GM18511 (cell line): ENCODE measurements around the gene ANKRD33.

Experiments
- ATAC-seq: cut with Tn5 transposase; IDR thresholded peaks from one replicate; pipeline ENCODE4 v1.9.1; 2021; ENCODE audit warnings: mild to moderate bottlenecking, moderate library complexity; ENCODE audit not compliant: unreplicated experiment

Gene ANKRD33

DNA sequence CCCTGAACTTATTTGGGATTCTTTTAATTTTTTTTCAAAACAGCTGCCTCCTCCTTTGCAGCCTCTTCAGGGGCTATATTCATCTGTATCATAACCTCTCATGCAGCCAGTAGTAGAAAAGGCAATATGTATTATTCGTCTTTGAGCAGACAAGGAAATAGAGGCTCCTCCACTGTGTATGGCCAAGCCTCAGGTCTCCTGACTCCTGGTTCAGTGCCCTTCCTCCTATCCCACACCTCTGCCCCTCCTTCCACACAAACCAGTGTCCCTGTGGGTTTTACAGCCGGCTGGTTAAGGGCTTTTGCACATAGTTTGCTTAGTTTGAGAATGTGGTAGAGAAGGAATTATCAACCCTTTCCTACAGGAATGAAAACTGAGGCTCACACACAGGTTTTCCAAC is 10.6 kb downstream of the ANKRD33 start:
- ATAC-seq, result no peak

DNA sequence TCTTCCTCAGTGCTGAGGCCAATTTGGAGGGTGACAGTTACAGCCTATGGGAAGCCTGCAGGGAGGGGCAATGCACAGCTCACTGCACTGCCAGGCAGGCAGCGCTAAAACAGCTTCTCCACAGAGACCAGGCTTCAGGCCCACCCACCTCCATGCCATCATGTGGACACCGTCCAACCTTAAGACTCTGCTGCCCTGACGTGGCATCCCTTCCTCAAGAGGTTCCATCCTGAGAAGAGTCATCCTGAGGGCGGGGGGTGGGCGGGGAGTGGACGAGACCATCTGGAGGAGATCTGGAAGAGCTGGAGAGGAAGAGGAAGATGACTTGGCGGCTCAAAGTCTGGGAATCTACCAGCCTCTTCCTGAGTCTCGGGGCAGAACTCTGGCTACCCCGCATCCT is 11.0 kb downstream of the ANKRD33 start:
- ATAC-seq, result no peak

DNA sequence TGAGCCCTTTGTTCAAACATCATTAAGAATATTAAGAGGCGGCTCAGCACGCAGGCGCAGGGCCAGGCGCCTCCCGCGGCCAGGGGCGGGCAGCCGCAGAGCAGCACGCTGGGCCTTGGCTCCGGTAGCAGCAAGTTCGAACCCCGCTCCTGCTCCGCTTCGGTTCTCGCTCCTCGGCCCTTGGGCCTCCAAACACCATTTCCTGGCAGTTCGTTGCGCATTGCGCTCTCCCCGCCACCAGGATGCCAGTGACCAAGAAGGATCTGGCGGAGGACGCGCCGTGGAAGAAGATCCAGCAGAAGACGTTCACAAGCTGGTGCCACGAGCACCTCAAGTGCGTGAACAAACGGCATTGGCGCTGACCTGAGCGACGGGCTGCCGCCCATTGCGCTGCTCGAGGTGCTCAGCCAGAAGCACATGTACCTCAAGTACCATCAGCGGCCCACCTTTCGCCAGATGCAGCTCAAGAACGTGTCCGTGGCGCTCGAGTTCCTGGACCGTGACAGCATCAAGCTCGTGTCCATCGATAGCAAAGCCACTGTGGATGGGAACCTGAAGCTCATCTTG is 12.5 kb downstream of the ANKRD33 start:
- ATAC-seq, result no peak

DNA sequence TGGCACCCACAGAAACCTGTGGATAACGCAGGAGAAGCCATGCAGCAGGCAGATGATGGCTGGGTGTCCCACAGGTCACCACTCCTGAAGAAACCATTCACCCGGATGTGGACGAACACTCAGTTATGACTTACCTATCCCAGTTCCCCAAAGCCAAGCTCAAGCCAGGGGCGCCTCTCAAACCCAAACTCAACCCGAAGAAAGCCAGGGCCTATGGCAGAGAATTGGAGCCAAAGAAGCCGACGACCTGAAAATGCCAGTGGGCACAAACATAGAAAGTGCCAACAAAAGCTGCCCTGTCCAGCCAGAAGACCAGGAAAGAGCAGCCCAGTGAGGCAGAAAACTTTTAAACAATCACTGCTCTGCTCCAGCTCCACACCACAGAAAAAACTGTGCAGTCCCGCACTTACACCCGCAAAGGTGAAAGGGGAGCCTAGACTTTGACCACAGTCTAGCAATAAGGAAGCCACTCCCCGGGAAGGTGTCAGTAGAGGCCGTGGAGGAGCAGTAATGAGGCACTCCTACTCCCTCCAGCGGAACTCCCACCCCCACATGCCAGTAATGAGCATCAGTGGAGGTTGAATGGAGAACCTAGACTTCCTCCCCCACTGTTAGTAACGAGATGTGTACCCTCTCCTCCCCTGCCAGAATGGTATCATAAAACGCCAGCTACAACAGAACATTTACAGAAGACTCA is 13.4 kb downstream of the ANKRD33 start:
- no peak for ATAC-seq

DNA sequence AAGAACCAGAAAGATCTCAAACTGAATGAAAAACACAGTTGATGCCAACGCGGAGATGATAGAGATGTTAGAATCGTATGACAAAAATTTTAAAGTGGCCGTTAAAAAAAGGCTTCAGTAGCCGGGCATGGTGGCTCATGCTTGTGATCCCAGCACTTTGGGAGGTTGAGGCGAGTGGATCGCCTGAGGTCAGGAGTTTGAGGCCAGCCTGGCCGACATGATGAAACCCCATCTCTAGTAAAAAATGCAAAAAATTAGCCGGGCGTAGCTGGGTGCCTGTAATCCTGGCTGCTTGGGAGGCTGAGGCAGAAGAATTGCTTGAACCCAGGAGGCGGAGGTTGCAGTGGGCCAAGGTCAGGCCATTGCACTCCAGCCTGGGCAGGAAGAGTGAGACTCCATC is 14.0 kb downstream of the ANKRD33 start:
- no peak for ATAC-seq

DNA sequence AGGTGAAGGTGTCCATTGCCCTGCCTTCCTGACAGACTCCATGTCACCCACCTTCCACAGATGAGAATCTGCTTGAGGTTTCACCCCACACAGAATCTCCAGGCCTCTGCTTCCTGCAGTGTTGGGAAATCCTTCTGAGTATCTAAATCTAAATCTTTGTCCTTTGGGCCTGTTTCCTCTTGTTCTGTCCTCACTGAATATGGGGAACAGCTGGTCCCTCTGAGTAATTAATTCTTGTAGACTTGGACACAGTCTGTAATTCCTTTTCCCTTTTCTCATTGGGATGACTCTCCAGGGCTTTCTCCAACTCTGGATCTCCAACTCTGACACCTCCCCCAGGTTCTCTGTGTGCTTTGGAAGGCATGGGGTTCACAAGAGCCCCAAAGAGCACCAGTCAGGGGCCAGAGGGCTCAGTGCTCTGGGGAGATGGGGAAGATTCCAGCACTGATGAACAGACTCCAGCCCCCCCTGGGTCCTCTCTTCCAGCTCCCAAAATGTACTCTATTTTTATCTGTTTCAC is 17.1 kb downstream of the ANKRD33 start:
- ATAC-seq, result no peak

DNA sequence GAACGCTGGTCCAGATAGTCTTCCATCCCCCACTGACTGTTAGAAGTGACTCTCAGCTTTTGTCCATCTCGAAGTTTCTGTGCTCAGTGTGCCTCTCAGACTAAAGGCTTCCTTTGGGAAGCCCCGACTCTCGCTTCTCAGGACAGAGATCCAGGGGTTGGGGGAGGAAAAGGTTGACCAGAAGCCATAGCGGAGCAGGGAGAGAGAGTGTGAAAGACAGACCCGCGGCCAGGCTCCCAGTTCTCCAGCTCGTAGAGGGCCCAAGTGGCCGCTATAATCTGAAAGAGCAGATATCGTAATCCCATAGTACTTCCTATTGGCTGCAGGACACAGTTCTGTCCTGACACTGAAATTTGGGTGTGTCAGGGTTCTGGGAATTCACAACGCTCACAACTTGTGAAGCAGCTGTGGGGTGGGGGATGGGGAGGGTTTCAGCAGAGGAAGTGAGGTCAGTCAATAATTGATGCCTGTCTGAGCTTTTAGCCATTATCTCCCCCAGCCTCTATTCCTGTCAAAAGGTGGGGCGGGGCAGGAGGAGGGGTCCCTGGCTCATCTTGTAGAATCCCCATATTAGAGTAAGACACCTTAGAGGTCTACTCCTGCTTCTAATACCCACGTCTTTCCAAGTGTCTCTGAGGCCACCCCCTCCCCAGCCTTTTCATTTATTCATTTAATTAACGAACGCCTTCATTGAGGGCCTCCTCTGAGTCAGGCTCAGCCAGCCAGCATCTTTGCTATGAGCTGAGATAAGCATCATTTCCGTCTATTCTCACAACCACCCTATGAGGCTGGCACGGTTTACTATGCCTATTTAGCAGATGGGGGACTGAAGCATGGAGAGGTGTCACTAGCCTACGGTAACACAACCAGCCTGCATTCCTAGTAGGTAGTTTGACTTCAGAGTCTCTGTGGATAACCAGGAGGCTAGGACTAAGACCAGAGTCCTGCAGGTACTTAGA is 17.8 kb downstream of the ANKRD33 start:
- ATAC-seq, result no peak

DNA sequence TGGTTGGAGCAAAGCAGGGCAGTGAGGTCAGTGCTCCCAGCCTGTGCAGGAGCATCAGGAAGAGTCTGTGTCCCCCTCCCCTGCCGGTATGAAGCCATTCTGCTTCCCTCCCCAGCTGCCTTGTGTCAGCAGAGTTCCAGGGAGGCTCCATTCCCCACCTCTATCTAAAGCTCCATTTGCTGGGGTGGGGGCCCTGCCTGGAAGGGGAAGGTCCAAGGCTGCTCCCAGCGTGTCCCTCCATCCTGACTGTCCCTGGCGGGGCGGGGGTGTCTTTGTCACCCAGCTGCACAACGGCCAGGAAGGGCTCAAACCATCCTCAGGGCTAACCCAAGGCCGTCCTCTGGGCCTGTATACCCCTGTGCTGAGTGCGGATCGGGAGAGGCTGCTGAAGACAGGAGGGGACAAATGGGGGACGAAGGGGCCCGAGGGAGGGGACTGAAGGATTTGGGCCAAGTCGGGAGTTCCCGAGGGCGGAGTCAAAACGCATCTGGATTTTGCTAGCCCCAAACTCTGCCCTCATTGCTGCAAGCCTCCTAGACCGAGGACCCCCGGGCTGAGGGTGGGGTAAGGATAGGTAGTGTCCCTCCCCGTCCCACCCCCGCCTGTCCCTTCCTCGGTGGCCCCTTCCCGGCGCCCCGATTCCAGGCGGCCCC is 18.7 kb downstream of the ANKRD33 start:
- no peak for ATAC-seq

DNA sequence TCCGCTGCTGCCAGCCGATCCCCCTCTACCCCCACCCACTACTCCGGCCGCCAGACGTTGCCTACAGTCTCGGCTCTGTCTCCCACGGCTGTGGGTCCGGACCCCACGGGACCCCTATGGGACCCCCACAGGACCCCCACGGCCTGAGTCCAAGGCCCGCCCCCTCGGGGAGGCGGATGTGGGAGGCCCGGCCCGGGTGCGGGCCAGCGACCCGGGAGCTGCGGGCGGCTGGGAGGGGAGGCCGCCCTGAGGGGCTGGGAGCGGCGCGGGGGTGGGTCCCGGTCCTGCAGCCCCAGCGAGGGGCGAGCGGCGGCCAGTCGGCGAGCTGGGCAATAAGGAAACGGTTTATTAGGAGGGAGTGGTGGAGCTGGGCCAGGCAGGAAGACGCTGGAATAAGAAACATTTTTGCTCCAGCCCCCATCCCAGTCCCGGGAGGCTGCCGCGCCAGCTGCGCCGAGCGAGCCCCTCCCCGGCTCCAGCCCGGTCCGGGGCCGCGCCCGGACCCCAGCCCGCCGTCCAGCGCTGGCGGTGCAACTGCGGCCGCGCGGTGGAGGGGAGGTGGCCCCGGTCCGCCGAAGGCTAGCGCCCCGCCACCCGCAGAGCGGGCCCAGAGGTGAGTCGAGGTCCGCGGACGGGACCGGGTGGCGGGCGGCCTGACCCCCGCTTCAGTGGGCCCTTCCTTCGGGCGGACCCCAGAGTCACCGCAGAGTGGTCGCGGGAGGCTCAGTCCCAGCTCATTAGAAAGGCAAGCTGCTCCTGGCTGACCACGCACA is 19.4 kb downstream of the ANKRD33 start, which contains the start of gene ACVRL1:
TSS of gene ACVRL1 (plus strand) at position 422 of the 773 bp plus-strand sequence. CDS start 4,971 bp downstream, outside the sequence.
- no peak for ATAC-seq

DNA sequence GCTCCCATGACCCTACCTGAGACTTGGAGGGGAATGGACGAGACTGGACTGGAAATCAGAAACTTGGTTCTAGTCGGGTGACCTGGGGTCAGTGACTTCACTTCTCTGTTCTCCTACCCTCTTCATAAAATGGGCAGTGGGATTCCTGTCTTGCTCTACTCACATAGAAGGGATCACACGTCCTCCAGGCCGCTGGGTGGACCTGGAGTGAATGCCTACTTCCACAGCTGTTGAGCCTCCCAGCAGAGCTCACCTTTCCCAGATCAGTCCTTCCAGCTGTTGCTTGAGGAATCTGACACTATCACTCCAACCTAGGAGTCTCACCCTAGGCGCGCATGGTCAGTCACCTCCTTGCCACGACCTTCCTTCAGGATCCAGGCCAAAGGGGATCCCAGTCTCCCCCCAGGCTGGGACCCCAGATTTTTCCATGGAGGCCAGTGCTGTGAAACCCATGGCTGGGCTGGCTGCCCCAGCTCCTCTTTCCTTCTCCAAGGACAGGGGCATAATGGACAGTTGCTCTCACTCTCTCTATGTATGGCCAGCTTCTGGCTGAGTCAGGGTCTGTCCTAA is 20.0 kb downstream of the ANKRD33 start:
- no peak for ATAC-seq

DNA sequence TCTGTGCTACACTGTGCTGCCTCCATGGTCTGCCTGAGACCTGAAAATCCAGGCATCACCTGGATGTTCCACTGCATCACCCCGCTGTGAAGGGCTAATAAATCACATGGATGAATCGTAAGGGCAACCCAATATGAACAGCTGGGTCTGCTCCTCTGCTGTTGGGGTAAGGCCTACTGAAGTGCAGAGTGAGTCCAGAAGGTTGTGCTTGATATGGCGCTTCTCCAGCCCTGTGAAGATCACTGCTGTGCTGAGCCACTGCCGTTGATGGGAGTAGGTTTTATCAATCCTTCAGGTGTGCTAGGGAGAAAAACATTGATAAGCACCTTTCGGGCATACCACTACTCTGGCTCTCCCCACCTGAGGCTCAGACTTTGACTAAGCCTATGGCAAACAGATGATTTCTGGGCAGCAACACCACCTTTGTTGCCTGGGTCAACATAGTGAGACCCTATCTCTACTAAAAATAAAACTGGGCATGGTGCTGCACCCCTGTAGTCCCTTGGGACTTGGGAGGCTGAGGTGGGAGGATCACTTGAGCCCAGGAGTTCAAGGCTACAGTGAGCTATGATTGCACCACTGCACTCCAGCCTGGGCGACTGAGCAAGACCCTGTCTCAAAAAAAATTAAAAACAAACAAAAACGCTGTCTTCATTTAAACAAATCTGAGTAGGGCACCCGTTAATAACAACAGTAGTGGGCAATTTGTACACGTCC is 21.1 kb downstream of the ANKRD33 start:
- no peak for ATAC-seq

DNA sequence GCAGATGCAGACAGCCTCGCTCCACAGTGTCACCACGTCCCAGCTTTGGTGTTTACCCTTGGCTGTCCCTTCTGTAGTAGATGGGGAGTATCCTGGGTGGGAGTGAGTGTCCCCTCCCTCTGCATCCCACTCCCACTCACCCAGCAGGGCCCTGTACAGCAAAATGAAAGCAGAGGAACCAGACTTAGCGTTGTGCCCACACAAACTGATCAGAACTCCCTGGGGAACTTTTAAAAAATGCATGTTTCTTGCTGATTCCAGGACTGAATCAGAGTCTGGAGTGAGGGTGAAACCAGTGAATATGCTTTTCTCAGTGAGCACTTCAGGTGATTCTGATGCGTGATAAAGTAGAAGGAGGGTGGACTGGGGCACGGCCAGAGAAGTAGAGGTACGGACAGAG is 22.3 kb downstream of the ANKRD33 start:
- no peak for ATAC-seq

DNA sequence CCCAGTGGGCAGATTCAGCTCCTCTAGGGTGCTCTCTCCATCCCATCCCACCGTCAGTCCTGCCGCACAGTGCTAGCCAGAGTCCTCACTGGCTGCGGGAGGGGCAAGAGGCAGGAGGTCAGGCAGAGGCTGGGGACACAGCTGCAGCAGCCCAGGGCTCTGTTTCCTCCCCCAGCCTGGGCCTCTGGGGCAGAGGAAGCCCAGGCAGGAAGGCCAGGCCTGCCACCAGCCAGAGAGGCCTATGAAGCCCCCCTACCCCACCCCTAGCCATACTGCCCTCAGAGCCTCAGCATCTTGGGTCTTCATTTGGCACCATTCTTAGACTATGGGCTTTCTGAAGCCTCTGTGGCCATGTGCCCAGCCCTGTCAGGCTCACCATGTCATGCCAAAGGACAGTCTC is 22.8 kb downstream of the ANKRD33 start:
- no peak for ATAC-seq

DNA sequence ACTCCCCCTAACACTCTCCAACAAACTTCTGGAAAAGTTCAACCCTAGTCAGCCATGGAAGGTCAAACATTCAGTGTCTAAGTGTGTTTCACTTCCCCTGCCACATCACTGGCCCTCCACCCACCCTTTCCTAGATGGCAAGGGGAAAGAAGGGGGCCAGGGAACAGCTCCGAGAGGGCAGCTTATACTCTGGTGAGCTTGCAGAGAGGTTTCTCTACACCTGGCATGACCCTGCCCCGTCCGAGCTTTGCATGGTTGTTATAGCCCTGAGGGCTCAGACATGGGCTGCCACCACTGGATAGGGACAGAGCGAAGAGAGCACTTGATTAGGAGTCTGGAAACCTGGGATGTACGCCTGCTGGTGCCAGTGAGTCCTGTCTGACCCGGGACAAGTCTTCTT is 23.4 kb downstream of the ANKRD33 start:
- no peak for ATAC-seq

DNA sequence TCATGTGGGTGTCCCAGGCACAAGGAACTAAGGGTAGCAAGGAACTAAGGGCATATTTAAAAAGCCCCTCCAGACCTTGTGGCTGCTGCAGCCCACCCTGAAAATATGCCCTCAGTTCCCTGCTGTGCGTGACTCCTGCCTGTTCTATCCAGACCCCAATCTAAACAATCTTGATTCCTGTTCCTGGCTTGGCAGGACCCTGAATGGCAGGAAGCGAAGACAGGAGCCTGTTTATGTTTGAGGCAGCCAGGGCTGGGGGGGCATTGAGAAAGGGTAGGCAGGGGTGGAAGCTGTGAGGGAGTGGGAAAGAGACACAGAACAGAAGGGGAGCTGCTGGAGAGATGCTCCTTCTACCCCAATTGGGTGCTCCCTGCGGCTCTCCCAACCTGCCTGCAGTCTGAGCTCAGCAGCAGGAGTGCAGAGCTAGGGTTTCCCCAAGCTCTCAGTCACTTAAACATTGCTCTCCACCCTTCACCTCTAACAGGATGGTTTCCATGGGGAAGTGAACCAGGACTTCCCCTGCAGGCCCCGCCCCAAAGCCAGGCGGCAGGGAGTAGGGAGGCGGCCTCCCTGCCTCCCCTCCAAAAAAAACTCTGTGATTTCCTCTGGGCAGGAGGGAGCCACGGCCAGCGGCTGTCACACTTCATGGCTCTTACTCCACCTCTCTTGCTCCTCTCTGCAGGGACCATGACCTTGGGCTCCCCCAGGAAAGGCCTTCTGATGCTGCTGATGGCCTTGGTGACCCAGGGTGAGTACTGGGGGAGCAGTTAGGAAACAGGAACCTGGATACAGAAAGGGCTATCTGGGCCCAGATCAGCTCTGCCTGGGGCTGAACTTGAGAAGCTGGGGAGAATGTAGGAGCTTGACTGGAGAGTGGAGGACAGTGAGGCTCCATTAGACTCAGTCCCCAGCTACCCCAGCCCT is 24.1 kb downstream of the ANKRD33 start:
- ATAC-seq, result no peak

DNA sequence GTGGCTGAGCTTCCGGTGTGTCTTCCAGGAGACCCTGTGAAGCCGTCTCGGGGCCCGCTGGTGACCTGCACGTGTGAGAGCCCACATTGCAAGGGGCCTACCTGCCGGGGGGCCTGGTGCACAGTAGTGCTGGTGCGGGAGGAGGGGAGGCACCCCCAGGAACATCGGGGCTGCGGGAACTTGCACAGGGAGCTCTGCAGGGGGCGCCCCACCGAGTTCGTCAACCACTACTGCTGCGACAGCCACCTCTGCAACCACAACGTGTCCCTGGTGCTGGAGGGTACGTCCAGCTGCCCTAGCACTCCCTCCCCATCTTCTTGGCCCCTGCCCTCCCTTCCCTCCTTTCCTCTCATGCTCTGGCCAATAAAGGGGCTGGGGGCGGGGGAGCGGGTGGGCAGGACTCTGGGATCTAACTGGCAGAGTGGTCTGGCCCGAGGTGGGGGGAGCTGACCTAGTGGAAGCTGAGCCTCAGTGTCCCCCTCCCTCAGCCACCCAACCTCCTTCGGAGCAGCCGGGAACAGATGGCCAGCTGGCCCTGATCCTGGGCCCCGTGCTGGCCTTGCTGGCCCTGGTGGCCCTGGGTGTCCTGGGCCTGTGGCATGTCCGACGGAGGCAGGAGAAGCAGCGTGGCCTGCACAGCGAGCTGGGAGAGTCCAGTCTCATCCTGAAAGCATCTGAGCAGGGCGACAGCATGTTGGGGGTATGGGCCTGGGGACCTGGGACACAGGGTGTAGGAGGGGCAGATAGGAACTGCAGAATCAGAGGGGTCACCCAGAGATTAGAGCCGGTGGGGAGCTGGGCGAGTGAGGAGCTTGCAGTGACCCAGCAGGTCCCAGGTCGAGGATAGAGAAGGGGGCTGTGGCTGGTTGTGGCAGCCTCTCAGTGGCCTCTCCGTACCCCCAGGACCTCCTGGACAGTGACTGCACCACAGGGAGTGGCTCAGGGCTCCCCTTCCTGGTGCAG is 25.4 kb downstream of the ANKRD33 start:
- ATAC-seq, result no peak
